HG03103 (cell line): ENCODE data around the gene IL17B.
"Not testable (repeated sequence)": the region's sequence is repeated elsewhere in the genome, so short reads cannot be mapped to it uniquely, and the experiment has no call there.

Experiments
- ATAC-seq: cut with Tn5 transposase; IDR thresholded peaks from one replicate; pipeline ENCODE4 v1.9.1; 2021; ENCODE audit warnings: low read depth; ENCODE audit not compliant: unreplicated experiment

IL17B gene

DNA sequence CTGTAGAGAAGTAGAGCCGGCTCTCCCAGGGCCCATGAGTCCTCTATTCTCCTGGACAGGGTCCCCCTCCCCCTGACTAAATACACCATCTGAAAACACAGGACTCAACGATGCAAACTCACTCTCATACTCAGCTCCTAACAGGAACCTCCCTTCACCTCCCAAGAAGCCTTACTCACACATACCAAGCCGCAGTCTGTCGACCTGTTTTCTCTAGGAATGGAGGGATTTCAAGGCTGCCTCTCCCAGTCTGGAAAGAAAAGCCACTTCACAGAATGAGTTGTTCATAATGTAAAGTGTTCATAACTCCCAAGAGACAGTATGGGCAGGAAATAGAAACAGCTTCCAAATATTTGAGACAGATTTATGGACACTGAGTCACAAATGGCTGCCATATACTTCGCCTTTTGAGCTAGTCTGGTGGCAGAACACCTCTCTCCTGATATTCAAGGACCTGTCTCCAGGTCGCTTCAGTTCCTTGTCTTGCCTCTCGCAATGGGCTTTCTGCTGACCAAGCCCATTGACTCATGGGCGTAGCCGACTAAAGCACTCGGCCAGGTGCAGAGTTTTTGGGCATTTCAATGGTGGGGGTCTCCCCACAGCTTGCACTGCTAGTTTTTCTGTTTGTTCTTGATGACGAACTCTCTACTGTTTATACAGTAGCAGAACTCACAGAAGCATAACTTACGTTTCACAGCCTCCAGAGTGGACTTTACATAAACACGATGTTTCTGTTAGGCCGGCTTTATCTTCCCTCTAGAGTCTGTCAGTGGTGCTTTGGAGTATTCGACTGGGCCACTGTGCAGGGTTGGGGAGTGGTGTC, 25.0 kb upstream of the IL17B start:
- ATAC-seq = no peak

DNA sequence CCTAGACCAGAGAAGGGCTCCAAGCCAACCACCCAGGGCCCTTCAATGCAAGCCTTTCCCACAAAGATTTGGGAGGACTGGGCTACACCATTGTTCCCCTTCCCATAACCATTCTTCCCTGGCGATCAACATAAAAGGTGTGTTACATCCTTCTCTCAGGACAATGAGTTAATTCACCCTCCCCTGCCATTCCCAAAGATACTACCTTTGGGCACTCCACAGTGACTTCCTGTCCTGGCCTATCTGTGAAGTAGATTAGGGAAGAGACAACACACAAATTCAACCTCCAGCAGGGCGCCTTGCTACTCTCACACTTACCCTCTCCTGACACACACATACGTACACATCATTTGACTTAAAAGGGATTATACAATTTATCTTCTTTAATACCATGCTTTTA, 23.2 kb upstream of the IL17B start:
- no peak for ATAC-seq

DNA sequence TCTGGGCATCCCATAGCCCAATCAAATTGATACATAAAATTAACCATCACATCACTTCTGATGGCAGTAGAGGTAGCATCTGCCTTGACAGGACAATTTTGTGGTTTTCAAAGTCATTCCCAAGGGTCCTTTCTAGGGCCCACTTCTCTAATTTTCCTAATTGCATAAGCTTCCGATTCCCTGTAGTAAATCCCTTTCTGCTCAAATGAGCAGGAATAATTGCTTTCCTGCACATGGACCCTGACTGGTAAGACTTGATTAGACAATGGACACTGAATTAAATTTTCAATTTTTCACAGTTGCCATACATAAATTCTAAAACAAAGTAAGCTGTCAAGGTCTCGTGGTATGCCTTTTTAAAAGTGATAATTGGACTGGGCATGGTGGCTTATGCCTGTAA, 22.0 kb upstream of the IL17B start:
- ATAC-seq = no peak

DNA sequence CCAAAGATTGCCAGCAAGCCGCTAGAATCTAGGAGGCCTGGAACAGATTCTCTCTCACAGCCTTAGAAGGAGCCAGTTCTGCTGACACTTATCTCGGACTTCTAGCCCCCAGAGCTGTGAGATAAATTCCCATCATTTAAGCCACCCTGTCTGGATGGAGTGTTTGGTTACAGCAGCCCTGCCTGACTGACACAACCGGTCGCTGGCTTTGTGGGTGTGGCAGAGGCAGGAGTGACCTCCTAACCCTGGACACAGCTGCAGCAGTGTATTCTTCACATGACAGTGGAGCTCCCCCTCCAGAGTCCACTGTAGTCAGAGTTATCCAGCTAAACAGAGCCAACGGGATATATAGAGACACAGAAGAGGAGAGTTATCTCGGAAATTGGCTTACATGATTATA, 21.2 kb upstream of the IL17B start:
- ATAC-seq = no peak

DNA sequence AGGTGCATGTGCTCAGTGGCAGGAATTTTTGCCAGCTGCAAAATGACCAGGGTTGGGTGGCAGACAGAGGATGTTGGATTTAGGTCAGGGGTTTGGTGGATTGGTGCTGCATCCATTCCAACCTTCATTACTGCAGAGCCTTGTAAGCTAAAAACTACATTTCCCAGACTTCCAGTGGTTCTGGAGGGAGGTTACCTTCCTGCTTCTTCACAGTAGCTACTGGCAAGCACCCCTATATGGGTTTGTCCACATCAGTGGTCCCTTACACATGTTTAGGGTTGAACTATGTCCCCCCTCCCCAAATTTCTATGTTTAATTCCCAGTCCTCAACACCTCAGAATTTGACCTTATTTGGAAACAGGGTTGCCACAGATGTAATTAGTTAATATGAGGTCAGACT, 20.7 kb upstream of the IL17B start:
- no peak for ATAC-seq

DNA sequence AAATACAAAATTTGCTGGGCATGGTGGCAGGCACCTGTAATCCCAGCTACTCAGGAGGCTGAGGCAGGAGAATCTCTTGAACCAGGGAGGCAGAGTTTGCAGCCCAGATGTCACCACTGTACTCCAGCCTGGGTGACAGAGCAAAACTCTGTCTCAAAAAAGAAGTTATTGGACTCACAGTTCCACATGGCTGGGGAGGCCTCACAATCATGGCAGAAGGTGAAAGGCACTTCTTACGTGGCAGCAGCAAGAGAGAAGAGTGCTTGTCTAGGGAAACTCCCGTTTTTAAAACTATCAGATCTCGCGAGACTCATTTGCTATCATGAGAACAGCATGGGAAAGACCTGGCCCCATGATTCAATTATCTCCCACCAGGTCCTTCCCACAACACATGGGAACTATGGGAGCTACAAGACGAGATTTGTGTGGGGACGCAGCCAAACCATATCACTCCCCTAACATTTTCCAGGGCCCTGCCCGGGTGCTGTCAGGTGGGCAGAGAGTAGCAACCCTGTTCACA, 19.7 kb upstream of the IL17B start:
- ATAC-seq = not testable (repeated sequence)

DNA sequence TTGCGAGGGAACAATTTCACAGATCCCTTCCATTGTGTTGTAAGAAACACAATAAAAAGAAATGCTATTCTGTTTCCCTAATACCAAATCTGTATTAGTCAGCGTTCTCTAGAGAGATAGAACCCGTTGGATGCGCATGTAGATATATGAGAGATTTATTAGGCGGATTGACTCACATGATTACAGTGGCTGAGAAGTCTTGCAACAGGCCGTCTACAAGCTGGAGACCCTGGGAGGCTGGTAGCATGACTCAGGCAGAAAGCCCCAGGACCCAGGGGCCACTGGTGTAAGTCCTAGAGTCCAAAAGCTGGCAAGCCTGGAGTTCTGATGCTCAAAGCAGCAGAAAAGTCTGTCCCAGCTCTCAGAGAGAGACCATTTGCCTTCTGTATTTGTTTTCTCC, 18.4 kb upstream of the IL17B start:
- ATAC-seq = no peak

DNA sequence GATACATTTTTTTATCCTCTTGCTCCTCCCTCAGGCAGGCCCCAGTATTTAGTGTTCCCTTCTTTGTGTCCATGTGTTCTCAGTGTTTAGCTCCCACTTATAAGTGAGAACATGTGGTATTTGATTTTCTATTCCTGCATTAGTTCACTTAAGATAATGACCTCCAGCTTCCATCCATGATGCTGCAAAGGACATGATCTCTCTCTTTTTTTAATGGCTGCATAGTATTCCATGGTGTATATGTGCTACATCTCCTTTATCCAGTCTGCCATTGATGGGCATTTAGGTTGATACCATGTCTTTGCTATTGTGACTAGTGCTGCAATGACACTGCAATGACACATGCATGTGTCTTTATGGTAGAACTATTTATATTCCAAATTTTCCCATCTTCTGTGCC, 15.9 kb upstream of the IL17B start:
- ATAC-seq = not testable (repeated sequence)

DNA sequence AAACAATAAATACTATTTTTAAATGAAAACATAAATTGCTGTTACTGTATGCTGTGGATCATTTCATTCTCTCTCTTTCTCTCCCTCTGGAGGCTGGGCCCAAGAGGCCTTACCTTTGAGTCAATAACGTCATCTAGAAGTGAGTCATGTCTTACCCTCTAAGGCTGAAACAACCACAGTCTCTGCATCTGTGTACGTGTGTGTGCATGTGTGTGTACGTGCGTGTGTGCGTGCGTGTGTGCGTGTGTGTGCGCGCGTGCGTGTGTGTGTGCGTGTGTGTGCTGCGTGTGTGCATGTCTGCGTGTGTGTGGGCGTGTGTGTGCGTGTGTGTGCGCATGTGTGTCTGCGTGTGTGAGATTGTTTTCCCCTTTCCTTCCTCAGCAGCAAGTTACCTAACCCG, 13.6 kb upstream of the IL17B start:
- ATAC-seq = no peak

DNA sequence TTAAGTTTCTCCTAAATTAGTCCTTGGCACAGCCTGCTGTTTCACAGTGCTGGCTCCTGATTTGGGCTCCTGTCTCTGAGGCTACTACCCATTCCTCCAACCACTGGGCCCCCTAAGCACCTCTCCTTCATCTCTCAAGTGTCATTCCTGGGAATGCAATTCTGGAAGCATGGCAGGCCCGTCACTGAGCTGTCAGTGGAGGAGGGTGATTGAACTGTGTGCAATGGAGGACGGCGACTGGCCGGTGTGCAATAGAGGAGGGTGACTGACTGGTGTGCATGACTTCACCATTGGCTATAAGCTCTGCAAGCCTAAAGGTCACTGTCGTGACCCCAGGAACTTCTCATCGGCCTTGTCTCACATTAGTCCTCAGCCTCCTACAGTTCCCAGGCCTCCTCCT, 12.4 kb upstream of the IL17B start:
- no peak for ATAC-seq

DNA sequence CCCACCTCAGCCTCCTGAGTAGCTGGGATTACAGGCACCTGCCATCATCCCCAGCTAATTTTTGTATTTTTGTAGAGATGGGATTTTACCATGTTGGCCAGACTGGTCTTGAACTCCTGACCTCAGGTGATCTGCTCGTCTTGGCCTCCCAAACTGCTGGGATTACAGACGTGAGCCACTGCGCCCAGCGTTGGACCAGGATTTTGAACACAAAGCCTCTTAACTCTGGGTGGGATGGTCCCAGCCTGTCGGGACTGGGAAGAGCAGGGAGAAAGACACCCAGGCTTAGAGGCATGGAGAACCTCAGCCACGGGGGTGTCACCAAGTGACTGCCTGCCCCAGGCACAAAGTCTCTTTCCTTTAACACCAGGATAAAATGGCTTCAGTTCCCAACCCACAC, 12.0 kb upstream of the IL17B start:
- not testable (repeated sequence) for ATAC-seq

DNA sequence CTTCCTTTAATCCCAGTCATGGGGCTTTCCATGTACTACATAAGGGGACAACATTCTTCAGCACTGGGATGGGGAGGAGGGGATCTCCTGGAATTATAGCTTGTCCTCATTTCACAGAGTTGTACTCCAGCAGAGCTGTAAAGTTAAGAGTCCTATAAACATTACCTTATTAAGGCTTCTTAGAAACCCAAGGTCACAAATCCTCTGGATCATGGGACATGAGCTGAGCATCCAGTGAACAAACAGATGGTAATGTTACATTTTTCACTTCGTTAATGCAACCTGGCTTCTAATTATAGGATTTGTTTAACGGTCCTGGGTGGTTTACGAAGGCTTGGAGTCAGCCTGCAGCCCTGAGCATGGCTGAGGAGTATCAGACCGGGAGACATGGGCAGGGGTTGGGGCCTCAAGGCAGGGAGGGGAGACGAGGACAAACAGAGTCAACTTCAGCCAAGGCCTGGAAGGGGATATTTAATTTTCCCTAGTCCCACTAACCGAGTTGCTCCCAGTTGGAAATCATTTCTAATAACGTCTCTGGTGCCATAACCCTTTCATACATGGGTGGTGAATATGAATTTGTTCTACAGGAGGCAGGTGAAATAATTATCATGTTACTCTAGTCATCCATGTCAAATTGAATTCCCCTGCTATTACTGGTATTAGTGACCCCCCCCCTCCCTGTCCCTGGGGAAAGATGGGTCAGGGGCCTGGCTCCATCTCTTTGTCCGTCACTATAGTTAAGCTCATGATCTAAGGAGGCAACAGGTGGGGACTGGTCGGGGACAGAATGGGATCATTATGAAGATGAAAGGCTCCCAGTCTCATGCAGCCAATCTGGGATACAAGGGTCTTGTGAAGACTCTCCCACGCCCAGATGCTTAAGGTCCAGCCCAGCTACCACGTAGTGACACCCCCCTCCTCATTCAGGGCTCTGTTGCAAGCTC, 10.7 kb upstream of the IL17B start:
- ATAC-seq = no peak

DNA sequence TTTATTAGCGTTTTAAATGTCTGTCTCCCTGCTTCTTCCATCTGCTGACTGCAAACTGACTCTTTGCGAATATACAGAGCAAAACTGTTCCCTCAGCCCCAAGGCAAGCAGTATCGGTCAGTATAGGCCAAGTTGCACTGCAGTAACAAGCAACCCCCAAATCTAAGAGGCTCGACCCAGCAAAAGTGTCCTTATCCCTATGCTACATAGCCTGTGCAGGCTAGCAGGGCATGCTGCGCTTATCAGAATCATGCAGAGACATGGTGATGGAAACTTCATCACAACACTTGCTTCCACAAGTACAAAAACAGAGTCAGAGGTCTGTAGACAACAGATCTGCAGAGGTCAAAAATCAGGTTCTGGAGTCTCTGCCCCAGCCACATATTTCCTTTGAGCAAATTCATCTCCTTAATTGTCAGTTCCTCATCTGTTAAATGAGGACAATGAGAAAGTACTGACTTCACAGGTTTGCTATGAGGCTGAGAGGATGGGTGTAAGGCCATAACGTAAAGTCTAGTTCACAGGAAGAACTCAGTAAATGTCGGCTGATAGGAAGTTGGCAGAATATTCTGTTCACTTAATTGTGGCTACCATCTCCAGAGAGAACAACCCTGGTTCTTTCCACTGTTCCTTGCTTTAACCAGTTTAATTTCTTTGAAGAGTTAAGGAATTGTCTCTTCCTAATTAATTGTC, 9.6 kb upstream of the IL17B start:
- ATAC-seq = no peak

DNA sequence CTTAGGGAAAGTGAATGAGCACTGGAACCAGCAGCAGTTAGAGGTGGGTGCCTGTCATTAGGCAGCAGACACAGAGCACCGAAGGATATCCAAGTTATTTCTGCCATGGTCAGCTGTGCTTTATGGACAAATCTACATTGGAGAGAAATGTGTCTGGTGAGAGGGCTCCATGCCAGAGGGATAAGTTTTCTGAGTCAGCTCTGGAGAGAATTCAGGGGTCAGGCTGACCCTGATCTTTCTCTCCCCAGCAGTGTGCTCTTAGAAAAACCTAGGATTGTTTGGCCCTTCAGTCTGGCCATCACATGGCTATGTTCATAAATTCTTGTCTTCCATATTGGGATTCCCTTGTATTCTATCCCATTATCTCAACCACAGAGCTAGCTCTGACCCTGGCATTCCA, 8.9 kb upstream of the IL17B start:
- no peak for ATAC-seq

DNA sequence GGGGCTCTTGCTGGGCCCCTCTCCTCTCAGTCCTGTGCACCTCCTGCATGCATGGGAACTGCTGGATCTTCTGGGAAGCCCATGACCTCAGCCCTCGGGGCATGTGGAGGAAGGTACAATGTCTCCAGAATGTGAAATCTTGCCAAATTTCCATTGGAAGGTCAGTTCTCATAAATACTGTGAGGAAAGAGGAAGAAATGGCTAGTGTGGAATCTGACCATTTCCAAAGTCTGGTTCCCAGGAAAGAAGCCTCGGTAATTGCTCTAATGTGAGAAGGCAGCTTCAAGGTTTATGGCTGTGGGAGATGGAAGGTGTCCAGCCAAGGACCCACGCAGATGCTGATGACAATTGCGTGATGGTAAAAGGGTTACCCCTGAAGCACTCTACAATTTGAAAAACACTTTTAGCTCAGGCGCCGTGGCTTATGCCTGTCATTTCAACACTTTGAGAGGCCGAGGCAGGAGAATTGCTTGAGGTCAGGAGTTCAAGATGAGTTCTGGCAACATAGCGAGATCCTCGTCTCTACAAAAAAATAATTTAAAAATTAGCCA, 8.1 kb upstream of the IL17B start:
- no peak for ATAC-seq

DNA sequence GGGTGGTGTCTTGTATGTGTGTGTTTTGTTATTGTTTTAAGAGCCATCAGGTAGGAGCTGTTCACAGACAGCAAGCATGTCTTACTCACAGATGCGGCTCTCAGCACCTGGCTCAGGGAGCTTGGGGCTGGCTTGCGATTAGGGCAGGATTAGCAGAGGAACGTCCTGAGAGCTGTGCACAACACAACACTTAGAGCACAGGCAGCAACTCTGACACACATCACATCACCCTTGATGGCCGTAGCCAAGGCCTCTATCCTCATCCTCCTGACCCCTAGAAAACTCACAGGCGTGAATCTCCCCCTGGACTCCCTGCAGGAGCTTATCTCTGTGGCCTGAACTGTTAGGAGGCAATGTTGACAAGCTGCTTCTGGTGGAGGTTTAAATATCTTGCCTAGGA, 7.1 kb upstream of the IL17B start:
- no peak for ATAC-seq

DNA sequence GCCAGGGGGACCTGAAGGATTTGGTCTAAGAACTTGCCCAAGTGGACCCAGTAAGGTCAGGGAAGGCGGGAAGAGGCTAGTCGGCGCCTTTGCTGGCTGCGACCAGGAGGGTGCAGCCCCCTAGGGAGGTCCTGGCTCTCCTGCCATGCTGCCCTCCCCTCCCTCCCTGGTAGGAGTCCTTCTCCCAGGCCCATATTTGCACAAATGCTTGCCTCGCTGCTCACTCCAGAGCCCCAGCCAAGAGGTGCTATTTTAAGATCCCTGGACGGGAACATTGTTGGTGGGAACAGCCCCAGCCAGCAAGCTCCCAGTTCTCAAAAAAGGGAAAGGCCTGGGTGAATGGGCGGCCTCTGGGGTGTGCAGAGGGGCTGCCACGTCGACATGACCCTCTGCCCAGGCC, 4.3 kb upstream of the IL17B start:
- ATAC-seq = no peak

DNA sequence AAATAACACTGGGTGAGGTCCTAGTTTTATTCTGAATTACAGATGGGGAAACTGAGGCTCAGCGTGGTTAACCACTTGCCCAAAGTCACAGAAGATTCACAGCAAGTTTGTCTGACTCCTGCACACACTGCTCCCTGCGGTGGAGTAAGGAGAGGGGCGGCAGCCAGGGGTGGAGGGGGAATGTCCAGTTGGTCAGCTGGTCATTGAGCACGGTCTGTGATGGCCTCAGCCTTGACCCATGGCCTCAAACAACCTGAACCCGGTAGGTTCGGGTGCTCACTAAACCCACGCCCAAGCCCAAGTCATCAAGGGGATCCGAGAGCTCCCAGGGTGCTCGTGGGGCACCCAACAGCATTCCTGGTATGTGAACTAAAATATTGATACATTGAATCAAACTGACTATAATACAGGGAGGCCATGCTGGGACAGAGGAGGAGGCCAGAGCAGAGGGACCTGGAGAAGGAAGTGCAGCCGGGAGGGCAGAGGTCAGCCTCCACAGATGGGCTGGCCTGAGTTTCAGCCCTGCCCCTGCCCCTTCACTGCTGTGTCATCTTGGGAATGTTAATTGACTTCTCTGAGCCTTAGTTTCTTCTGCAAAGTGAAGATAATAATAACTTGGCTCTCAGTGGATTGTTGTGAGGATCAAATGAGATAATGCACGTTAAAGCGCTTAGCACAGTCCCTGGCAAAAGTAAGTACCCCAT, 3.6 kb upstream of the IL17B start:
- ATAC-seq = no peak

DNA sequence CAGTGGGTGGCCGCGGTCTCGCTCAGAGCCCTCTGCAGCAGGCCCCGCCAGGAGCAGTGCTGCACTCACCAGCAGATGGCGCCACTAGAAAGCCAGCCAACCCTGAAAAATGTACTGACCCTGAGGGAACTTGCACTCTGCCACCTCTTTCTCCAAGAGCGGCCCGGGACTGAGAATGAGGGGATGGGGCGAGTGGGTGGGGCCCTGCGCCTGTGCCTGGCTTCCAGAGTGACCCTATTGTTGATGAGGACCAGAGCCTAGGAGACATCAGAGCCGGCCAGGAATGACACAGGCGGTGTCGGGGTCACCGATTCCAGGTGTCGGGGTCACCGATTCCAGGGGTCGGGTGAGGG, 2.9 kb upstream of the IL17B start:
- no peak for ATAC-seq
